SW480 (cell line): ENCODE measurements around the gene SRCAP.

Experiments used
- DNase-seq: peaks from one replicate; pipeline ENCODE4 v3.0.0-alpha.2; 2016; ENCODE audit warnings: low spot score

Gene SRCAP

DNA sequence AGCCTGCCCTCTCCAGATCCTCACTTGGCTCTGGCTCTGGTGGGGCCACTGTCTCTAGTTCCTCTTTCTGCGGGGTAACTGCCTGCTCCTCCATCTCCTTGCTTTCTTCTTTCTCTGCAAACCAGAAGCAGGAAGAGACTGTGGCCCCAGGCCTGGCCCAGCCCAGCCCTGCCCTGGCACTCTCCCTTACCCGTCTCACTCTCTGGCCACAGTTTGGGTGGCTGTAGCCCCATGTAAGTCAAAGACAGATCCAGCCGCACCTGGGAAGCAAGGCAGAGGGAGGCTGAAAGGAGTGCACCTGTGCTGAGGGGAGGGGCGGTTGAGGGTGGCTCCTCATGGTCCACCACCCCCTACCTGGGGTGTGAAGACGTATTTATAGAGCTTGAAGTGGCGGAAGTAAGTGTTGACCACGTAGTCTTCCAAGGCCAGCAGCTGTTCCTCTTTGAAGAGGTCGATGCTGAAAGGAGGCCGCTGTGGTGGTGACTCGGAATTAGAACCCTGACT, 60.1 kb downstream of the SRCAP start:
- no peak for DNase-seq

DNA sequence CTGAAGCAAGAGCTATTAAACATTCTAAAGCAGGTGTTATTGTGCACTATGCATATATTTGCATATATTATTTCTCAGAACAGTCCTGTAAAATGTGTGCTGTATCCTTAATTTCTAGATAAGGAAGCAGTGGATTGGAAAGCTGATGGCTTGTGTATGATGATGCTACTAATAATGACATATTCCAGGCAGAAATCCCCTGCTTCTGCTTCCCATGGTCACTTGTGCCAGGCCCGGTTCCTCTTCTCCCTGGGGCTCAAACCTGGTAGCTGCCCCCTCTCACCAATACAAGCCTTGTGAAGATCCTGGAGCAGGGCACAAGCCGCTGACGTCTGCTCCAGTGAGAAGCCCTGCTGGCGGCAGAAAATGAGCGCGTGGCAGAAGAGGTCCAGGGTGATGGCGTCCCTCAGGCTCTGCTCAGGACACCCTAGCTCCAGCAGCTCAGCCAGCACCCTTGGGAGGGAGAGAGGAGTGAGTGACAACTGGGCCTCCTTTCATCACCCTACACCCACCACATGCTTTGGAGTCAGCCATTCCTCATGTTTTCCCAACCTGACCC, 61.1 kb downstream of the SRCAP start:
- no peak for DNase-seq

DNA sequence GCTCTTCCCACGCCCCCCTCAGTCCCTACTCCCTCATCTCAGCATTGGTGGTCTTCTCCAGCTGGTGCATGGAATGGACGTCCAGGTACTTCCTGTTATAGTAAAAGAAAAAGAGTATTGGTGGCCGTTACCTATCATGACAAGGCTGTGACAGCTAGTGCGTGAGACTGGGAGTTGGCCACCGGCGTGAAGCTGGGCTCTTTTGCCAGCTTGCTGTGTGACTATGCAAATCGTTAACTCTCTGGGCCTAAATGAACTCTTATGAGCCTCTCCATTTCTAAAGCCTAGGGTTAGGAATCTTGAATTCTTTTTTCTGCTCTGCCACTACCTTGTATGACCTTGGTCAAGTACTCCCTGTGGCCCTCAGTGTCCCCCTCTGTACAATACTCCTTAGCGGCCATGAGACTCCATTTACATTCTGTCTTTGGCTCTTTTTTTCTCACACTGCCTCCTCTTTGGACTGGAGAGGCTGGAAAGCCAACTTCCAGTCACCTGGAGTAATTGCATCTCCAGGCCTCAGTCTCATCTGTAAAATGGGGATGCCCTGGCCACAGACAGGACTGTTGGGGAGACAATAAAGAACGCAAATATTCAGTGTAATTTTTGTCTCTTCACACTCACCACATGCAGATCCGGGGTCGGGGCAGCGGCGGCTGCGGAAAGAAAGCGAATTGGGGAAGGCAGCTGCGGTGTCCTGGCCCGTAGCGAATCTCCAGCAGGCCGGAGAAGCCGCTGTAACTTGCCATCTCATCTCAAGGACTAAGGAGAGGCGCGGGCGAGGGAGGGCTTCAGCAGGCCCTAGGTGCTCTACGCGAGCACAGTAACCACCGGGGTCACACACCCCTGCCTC, 61.8 kb downstream of the SRCAP start:
- DNase-seq = no peak

DNA sequence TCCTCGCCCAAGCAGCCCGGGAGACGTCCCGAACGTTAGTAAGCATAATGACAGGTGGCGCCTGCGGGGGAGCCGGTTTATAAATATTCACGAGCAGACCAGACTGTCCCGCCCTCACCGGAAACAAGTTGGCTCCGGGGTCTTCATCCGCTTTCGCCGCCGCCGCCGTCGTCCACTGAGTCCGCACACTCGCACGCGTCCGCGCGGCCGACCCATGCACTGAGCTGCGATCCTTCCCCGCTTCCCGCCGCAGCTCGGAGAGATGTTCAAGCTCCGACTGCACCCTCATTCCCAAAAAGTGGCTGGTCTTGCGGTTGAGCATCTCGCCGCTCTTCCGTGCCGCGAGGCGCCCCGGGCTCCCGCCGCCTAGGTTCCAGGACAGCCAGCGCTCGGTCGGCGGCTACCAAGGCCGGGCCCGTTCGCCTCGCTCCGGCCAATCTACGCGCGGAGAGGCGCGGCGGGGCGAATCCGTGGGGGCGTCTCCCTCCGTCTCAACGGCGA, 62.5 kb downstream of the SRCAP start:
- DNase-seq = peak; percentile 25

DNA sequence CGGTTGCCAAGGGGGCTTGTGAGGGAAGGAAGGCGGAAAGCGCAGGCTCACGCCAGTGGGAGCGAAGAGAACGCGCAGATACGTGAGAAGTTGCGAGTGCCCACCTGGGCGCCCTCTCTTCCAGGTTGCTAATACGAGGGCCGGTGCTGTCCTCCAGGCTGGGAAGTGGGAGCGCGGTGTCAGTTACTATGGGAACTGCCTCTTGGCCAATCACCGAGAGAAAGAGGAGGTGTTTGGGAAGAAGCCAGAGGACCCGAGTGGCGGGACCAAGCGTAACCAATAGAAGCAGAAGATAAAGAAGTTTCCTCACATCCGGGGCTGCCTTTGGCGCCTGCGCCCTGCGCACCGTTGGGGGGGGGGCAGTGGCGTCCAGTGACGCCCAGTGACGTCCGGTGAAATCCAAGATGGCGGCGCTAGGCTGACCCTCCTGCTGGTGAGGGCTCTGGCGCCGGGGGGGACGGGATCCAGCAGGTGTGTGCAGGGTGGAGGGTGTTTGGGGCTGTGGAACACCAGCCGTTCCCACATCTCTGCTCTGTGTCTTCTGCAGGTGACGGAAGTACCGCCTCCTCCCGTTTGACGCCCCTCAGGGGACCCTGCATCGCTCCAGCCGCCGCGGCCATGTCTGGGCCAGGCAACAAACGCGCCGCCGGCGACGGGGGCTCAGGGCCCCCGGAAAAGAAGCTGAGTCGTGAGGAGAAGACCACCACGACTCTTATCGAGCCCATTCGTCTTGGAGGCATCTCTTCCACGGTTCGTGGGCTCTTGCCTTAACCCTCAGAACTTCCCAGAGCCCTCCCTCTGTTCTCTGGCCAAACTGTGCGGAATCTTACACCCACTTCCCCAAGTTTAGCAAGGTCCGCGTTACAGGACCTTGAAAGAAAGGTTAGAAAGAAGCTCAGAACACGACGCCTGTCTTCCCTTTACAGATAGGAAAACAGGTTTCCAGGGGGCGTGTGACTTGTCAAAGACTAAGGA, 63.2 kb downstream of the SRCAP start, which contains the start of the genes CFAP119 and RNF40:
CFAP119 (minus strand) TSS at position 135 of the 975 bp plus-strand sequence. CDS start 314 bp downstream, outside the sequence.
RNF40 (plus strand) TSS at position 395 of the 975 bp plus-strand sequence; CDS start at position 619, 224 bp downstream.
- DNase-seq = peak; percentile 98

DNA sequence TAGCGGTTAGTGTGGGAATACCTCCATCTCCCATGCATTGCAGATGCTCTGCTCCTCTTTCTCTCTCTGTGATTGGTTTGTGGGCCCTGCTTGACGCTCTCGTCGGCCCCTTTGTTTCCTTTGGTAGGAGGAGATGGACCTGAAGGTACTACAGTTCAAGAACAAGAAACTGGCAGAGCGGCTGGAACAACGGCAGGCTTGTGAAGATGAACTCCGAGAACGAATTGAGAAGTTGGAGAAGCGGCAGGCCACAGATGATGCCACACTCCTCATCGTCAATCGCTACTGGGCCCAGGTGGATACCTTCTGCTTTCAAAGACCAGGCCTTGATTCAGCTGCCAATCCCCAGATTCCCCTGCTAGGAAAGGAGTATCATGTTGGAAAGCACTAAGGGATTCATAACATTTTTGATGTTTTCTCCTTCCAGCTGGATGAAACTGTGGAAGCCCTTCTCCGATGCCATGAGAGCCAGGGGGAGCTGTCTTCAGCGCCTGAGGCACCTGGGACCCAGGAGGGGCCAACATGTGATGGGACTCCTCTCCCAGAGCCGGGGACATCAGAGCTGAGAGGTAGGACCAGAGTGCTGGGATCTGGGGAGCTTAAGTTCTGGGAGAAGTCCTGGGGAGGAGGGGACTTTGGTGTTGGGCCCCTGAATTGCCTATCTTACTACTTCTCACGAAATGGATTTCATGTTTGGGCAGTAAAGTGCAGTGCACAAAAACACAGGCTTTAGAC, 64.2 kb downstream of the SRCAP start:
- DNase-seq = no peak

DNA sequence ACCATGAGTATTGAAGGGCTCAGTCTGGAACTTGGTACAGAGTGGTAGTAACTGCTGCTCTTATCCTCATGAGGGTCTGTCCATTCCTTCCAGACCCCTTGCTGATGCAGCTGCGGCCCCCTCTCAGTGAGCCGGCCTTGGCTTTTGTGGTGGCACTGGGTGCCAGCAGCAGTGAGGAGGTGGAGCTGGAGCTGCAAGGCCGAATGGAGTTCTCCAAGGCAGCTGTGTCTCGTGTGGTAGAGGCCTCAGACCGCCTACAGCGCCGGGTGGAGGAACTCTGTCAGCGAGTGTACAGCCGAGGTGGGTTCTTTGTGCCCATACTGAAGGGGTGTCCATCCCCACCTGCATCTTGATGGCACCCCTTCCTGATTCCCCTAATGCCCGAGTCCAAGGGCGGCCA, 65.1 kb downstream of the SRCAP start:
- no peak for DNase-seq

DNA sequence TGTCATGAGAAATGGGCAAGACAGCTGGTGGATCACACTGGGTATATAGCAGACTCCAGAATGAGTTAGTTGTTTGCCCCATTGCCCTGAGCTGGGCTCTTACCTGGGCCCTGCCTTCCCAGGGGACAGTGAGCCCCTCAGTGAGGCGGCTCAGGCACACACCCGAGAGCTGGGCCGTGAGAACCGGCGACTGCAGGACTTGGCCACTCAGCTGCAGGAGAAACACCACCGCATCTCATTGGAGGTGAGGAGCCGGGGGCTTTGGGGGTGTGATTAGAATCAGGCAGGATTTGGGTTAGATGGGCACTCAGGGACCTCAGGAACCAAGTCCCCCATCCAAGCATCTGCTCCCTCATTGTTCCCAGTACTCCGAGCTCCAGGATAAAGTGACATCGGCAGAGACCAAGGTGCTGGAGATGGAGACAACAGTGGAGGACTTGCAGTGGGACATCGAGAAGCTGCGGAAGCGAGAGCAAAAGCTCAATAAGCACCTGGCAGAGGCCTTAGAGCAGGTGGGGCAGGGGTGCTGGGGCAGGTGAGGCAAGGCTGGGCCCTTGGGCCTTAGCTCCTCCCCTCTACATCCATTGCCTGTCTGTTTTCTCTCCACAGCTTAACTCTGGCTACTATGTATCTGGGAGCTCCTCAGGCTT, 66.0 kb downstream of the SRCAP start:
- DNase-seq = no peak

DNA sequence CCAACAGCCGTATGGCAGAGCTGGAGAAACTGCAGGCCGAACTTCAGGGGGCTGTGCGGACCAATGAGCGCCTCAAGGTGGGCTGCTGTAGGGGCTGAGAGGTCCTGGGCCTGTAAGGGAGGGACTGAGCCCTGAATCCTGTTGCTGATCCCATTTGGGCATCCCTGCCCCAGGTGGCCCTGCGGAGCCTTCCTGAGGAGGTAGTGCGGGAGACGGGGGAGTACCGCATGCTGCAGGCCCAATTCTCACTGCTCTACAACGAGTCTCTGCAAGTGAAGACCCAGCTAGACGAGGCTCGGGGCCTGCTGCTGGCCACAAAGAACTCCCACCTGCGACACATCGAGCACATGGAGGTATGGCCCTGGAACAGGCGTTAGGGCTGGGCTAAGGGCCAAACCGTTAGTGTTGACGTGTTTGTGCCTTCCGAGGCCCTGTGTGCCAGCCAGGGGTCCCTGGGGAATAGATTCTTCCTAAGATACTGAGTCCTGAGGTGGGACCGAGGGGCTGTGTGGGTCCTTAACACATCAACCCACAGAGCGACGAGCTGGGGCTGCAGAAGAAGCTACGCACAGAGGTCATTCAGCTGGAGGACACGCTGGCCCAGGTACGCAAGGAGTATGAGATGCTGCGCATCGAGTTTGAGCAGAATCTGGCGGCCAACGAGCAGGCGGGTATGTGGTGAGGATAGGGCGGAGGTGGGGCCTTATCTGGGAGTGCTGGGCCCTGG, 67.4 kb downstream of the SRCAP start:
- DNase-seq = no peak

DNA sequence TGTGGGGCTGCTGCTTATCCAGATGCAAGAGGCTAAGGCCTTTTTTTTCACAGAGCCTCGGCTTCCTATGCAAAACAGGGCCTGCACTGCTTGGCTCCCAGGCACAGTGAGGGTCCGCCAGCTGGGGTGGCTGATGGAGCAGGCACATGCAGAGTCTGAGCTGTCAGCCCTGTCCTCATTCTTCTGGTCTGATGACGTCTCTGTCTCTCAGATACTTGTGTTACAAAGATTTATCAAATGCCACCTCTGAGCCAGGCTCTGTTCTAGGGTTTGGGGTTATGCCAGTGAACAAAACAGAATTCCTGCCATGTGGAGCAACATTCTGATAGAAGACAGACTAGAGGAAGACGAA, 67.9 kb downstream of the SRCAP start:
- no peak for DNase-seq

DNA sequence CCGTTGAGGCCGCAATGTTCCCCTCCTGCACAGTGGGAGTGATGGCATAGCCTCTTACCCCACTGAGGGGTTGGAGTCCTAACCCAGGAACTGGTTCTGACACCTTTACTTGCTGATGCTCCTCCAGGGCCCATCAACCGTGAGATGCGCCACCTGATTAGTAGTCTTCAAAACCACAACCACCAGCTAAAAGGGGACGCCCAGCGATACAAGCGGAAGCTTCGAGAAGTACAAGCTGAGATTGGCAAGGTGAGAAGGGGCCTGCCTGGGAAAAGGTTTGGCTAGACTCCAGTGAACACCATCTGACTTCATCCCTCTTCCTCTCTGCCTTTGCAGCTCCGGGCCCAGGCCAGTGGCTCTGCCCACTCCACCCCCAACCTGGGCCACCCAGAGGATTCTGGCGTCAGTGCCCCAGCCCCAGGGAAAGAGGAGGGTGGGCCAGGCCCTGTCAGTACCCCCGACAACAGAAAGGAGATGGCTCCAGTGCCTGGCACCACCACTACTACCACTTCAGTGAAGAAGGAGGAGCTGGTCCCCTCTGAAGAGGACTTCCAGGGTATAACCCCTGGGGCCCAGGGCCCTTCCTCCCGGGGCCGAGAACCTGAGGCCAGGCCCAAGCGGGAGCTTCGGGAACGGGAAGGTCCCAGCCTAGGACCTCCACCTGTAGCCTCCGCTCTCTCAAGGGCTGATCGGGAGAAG, 68.9 kb downstream of the SRCAP start:
- no peak for DNase-seq

DNA sequence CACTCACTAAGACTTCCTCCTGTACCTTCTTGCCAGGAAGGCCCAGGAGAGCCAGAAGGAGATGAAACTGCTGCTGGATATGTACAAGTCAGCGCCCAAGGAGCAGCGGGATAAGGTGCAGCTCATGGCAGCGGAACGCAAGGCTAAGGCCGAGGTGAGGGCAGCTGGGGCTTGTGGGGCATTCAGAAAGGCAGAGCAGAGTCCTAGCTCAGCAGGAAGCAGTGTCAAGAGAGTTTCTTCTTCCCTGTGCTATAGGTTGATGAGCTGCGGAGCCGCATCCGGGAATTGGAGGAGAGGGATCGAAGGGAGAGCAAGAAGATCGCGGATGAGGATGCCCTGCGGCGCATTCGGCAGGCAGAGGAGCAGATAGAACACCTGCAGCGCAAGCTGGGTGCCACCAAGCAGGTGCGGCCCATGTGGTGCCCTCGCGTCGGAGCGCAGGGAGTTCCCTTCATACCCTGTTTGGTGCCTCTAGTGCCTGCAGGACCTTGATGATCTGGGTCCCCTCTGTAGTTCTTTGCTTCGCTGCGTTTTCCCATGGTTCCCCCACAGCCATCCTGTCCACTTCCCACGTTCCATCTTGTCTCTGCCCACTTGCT, 69.7 kb downstream of the SRCAP start:
- no peak for DNase-seq

DNA sequence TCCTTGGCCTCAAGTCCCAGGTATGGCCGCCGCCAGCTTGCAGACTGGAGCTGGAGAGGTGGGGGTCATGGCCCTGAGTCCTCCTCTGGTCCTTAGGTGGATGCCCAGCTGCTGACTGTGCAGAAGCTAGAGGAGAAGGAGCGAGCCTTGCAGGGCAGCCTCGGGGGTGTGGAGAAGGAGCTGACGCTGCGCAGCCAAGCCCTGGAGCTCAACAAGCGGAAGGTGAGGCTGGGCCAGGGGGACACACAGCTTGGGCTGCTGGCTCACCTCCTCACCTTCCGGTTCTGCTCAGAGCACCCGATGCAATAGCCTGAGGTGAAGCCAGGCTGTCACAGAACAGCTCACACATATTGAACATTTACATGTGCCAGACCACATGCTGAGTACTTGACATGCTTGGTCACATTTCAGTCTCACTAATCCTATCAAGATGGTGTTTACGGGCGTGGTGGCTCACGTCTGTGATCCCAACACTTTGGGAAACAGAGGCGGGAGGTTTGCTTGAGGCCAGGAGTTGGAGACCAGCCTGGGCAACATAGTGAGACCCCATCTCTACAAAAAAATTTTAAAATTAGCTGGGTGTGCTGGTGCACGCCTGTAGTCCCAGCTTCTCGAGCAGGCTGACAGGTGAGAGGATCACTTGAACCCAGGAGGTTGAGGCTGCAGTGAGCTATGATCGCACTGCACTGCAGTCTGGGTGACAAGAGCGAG, 70.6 kb downstream of the SRCAP start:
- DNase-seq = no peak

DNA sequence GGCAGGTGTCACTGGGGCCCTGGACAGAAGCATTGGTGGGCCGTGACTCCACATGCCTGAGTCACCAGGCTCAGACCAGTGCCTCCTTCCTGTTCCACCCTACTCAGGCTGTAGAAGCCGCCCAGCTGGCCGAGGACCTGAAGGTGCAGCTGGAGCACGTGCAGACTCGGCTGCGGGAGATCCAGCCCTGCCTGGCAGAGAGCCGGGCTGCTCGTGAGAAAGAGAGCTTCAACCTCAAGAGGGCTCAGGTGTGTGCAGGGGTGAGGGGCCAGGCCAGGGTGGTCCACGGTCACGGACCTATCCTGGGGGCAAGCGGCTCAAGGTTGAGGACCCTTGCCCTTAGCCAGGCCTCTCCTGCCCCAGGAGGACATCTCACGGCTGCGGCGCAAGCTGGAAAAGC, 72.8 kb downstream of the SRCAP start:
- DNase-seq = no peak

DNA sequence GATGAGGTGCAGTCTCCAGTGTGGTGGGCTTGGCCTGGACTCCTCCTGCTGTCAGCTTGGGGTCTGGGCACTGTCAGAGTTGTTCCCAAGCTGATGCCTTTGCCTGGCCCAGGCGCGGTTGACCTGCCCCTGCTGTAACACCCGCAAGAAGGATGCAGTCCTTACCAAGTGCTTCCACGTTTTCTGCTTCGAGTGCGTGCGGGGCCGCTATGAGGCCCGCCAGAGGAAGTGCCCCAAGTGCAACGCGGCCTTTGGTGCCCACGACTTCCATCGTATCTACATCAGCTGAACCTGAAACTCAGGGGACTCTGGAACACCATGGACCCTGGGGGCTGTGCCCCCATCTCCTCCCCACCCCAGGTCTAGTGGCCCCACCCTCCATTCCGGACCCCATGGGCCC, 74.9 kb downstream of the SRCAP start:
- DNase-seq = no peak

DNA sequence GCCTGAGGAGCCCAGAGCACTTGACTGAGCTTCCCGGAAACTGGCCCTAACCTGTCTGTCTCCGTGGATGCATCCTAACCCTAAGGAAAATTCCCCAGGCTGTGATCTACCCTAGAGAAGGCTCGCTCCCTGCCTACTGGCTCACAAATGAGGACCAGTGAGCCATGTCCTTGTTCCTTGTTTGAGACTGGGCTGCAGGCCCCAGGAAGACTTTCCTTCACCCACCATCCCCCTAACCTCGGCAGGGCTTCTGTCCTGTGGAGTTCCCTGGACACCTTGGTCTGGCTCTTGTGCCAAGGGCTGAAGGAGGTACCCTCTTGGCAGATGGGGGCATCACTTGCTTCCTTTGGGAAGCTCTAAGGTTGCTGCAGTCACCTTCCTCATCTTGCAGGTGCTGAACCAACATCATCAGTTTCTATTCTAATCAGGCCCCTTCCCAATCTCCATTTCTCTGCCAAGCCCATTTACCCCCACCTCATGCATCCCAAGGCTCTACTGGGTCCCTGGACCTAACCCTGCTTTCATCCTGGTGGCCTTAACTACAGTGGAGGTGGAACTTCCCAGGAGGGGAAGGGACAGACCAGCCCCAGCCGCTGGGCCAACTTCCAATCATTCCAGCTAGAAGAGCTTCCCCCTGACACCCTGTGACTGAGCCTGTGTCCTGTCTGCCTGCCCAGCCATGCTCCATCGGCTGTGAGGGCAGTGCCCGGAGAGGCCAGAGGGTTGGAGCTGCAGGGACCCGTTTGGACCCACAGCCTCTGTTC, 75.6 kb downstream of the SRCAP start:
- no peak for DNase-seq

DNA sequence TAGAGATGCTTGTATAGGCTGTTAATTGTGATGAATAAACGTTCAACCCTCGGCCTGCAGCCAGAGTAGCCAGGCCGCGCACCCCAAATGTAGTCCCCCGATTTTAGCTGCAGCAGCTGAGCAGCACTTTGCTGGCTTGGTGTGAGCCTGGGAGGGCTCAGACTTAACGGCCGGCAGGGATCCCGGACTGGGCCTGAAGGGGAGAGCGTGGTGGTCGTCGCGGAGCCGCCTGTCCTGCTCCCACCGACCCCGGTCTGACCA, 76.1 kb downstream of the SRCAP start:
- no peak for DNase-seq
